Measurements from ENCODE around the gene MTRF1.
"Not testable (repeated sequence)": the region's sequence is repeated elsewhere in the genome, so short reads cannot be mapped to it uniquely, and the experiment has no call there.

MTRF1 gene

GRCh38 chr13:41279156-41279555 is 15.8 kb upstream of the MTRF1 start:
- not testable (repeated sequence) for DNase-seq

DNA sequence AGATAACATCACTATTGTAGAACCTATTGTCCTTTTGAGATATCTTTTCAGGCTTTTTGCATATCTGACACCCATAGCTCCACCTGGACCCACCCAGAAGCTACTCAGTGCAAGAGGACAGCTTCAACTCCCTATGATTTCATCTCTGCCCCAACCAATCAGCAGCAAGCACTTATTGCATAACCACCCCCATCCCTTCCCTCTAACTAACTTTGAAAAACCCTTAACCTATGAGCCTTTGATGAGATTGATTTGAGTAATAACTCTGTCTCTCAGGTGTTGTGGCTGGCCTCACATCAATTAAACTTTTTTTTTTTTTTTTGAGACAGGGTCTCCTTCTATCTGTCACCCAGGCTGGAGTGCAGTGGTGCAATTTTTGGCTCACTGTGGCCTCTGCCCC is 13.4 kb upstream of the MTRF1 start:
- no peak for DNase-seq

DNA sequence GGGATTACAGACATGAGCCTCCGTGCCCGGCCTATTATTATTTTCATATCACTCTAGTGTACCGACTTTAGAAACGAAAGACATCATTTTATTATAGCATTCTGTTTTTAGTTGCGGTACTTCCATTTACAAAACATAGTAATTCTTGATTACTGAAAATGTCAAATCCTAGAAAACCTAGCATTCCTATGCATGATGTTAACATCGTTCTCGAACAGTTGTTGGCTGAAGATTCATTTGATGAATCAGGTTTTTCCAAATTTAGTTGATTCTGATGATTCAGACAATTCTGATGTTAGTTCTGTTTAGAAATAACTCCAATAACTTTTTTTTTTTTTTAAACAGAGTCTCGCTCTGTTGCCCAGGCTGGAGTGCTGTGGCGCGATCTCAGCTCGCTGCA is 11.5 kb upstream of the MTRF1 start:
- no peak for DNase-seq

DNA sequence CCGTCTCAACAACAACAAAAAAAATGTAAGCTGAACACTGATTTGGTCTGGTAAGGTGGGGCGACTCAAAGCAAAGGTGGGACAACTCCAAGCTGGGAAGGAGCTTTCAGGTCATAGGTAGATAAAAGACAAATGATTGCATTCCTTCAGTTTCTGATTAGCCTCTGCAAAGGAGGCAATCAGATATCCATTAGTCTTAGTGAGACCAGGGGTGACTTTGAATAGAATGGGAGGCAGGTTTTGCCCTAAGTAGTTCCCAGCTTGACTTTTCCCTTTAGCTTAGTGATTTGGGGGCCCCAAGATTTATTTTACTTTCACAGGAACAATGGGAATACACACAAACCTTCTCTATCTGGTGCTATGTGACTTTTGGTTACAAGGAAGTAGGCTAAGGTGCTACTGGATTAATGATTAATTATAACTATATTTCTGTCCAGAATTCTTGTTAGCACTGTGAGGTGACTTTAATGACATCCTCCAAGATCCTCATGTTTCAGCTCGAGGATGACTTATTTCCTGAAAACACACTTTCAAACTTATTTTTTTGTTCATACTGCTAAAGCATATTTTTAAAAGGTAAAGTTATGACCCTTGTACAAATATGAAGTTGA is 10.6 kb upstream of the MTRF1 start:
- DNase-seq = no peak

- DNase-seq = no peak
These were observed 8.3 kb upstream of the MTRF1 start for GRCh38 chr13:41271456-41272285.

DNA sequence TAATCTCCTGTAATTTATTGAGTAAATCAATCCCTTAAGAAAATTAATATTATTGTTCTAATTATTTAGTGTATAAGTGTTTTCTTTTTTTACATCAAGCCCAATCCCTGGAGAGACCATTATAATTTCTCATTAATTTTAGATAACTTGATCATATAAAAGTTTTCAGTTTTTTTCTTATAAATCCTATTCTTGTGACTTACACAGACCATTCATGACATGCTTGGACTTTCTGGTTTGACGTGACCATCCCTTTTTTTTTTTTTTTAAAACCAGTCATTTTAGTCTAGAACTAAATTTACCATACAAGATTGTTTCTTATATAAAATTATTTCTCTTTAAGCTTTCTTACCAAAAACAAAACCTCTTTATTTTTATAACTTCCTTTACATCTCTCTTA is 5.4 kb upstream of the MTRF1 start:
- no peak for DNase-seq

GRCh38 chr13:41267106-41267505 is 3.7 kb upstream of the MTRF1 start:
- no peak for DNase-seq

DNA sequence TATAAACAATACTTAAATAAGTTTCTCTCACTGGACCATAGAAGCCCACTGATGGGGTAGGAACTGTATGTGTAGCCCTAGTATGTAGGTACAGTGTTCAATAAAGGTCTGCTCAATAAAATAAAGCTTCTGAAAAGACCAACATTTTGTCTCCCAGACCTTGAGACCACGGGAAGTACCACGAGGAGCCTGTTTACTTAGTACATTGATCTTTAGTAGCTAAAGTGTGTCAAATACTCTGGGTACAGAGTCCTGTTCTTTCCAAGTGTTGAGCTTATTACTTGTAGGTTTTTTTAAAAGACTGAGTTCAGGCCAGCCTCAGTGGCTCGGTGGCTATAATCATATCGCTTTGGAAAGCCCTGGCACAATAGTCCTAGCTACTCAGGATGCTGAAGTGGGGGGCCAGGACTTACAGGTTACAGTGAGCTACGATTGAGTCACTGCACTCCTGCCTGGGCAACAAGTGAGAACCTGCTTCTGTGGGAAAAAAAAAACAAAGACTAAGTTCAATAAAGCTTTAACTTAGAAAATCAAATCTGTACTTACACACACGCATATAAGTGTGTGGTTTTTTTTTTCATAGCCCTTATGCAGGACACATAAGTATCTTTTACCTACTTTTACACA is 3.4 kb downstream of the MTRF1 start:
- DNase-seq = no peak

GRCh38 chr13:41257535-41257934 is 5.8 kb downstream of the MTRF1 start:
- no peak for DNase-seq

GRCh38 chr13:41254902-41255301 is 8.5 kb downstream of the MTRF1 start:
- DNase-seq = no peak

DNA sequence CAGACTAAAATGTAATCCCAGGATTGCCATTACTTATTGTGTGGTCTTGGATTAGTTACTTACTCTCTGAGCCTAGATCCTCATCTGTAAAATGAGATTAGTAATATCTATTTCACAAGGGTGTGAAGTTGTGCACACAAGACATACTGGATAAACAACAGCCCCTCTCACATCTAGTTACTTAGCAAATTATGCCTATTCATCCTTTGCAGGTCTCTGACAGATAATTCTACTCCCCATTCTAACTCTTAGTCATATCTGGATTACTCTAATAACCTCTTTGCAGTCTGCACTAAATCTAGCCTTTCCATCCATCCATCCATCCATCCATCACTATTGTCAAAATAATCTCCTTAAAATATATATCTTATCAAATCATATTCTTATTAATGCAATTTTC is 12.4 kb downstream of the MTRF1 start:
- no peak for DNase-seq

GRCh38 chr13:41246969-41247680 is 16.3 kb downstream of the MTRF1 start:
- no peak for DNase-seq

GRCh38 chr13:41244556-41244955 is 18.8 kb downstream of the MTRF1 start:
- no peak for DNase-seq

DNA sequence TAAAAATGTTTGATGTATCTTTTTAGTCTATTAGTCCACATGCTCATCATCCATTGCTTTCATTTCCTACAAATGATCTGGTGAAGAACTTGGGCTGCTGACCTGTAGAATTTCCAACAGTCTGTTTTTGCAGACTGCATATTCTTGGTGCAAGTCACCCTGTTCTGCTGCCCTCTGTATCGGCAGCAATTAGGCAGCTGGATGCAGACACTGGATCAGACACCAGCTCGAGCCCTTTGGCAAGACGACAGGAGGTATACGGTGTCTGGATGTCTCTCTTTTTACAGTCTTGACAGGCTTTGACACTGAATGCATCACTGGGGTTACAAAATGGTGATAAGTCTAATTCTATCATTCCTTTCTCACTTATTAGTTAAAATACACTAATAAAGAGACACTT is 21.8 kb downstream of the MTRF1 start:
- DNase-seq = no peak

- DNase-seq = no peak
These were observed 27.0 kb downstream of the MTRF1 start for GRCh38 chr13:41236369-41236768.

DNA sequence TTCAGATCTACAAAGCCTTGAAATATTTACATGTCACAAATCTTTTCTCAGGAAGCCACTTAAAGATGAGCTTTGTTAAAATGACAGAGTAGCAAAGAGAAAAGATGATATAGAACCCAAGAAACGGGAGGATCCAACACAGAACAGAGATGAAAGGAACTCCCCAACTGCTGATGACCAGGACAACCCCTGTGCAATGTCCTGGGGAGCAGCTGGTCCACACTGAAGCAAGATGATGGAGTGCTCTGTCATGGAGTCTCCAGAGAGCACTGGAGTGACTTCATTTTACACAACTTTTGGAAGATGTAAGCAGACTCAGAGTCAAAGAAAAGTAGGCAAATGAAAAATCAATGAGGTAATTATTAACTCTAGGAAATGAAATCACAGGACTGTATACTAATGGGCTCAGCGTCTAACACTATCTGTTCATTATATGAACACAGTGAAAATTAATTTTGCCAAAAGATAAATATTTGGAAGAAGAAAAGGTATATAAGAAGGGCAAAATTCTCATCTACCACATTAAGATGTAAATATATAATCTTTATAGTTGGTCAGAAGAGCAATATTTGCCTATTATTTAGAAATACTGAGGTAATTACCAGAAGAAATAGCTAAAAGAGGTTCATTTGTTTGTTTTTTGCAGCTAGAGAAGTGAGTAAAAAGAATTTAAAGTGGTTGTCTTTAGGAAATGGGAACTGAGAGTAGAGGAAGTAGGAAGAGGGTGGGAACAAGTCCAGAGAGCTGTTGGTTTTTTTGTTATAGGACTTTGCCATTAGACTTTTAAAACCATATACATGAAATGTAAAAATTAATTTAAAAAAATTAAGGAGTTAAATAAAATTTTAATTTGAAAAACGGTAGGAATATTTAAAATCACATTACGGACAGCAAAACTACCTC is 30.5 kb downstream of the MTRF1 start:
- DNase-seq = no peak

GRCh38 chr13:41231786-41232185 is 31.6 kb downstream of the MTRF1 start:
- DNase-seq = peak in 1 of 2 donors; percentile 5

DNA sequence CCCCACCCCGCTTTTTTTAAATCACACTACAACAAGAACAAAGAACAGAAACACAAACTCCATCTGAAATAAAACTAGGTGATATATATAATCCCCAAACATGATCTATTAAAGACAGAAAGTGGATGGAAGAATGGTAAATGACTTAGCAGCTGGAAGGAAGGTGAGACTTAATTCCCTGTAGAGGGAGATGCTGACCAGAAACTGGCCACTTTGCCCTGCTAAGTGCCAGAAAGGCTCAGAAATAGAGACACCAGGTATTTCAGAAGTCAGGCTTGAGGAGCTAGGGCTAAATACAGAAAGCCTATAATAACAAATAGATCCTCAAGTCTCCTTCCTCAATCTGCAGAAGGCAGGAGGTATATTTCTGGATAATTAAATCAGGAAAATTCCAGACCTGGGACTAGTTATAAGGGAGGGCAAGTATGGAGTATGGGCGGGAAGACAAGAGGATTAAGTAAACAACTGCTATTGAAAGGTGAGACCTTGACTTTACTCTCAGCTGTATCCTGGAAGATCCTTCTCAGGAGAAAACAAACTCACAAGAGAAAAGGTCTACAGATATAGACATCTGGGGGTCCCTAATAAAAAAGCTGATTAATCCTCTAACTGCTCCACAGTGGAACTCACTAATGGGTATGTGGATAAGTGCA is 32.2 kb downstream of the MTRF1 start:
- no peak for DNase-seq

DNA sequence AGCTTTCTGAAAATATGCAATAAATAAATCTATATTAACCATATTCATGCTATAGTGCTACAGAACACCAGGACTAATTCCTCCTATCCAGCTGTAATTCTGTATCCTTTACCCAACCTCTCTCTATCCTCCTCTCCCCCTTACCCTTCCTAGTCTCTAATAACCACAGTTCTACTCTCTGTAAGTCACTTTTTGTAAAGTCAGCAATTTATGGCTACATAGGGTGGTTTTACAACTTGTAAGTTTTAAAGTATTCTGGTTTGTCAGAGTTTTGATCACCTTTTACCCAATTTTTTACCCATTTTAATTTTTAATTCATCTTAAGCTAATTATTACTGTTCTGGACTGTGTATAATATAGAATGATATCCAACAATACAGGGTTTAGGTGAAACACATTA is 34.0 kb downstream of the MTRF1 start:
- DNase-seq = no peak

DNA sequence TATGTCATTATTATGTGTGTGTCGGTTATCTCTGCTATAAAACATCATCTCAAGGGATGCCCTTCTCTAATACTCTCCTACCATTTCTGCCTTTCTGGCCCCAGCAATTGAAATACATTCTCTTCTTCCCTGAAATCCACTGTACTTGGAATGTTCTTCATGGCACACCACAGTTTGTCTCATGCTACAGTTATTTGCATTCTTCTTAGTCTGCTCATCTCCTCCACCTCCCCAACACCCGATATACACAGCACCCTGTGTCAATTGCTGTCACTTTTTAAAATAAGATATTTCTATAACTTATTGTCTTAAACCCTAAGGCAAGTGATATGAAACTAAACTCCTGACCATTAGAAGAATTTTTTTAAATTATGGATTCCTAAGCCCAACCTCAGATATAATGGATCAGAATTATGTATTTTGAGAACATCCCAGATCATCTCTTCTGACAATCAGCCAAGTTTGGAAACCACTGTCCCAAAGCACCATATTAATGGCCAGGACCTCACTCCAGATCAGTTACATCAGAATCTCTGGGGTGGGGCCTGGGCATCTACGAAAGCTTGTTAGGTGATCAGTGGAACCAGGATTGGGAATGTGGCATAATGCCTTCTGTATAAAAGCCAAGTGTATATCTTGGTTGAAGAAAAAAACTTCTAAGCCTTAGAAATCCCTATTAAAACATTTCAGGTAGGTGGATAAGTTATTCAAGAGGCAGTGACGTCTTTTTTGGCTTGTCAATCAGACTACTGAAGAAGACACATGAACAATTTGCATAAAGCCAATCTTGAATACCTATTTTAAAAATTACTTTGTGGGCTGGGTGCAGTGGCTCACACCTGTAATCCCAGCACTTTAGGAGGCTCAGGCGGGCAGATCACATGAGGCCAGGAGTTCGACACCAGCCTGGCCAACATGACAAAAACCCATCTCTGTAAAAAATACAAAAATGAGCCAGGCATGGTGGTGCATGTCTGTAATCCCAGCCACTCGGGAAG is 39.0 kb downstream of the MTRF1 start:
- DNase-seq = no peak
